ENCODE measurements around the gene NYAP1. TPM values are rescaled to one million over a fixed set of nuclear protein-coding genes. Genes with fewer than 3 reads are reported as not detected.
"Not testable (repeated sequence)": the region's sequence is repeated elsewhere in the genome, so short reads cannot be mapped to it uniquely, and the experiment has no call there.

The NYAP1 gene
- total and polyA plus RNA-seq, 2 of the 8 experiments (the other 6 are each of a cell fraction or from before 2014, with no cell fraction given): 1.9 to 4.6 TPM

GRCh38 chr7:100521909-100522593 lies 38.3 kb downstream of the NYAP1 start:
- CTCF ChIA-PET (ENCODE audit: partially characterized antibody): interaction anchor here (0.6 to 0.9 kb wide), 2 partner anchors 111 to 141 kb away, joined by 3 to 5 read pairs; no protein-coding TSS in a partner anchor

GRCh38 chr7:100523192-100523591 lies 39.5 kb downstream of the NYAP1 start:
- H3K79me1 ChIP-seq (ENCODE audit: low read depth, low read length); H3K4me1 ChIP-seq (replicated peaks in 1 of 4; ENCODE audit: control insufficient read depth in 3 of 4, insufficient read depth in 4 of 4, low read length in 3 of 4); H4K91ac ChIP-seq (replicated peaks; ENCODE audit: insufficient read length, low read length); H2AK5ac ChIP-seq (ENCODE audit: low read depth, low read length); DNase-seq (ENCODE audit: low read depth in 1 of 2, low spot score in 2 of 2); H3K4me3 ChIP-seq (ENCODE audit: extremely low read depth in 1 of 4, insufficient read depth in 2 of 4, low read depth in 3 of 4, low read length in 4 of 4); H3K23me2 ChIP-seq (ENCODE audit: low read depth, low read length); H2BK5ac ChIP-seq (ENCODE audit: low read depth, low read length); H2AFZ ChIP-seq (ENCODE audit: low read length); H3K18ac ChIP-seq (ENCODE audit: extremely low read depth, low read length); H3K27me3 ChIP-seq (replicated peaks in 1 of 4; ENCODE audit: control insufficient read depth in 3 of 4, extremely low read depth in 1 of 4, insufficient read depth in 3 of 4, low read length in 3 of 4); H4K8ac ChIP-seq (ENCODE audit: extremely low read depth, insufficient read depth, low read length); H3K79me2 ChIP-seq (ENCODE audit: control insufficient read depth in 1 of 2, insufficient read depth in 2 of 2, low read length in 2 of 2); H4K20me1 ChIP-seq (replicated peaks in 1 of 2; ENCODE audit: control insufficient read depth in 1 of 2, insufficient read depth in 2 of 2, low read length in 2 of 2); H3K36me3 ChIP-seq (ENCODE audit: control insufficient read depth in 2 of 4, insufficient read depth in 4 of 4, low read length in 3 of 4); POLR2A ChIA-PET (ENCODE audit: partially characterized antibody); H2BK12ac ChIP-seq (ENCODE audit: low read depth, low read length); H3K23ac ChIP-seq (ENCODE audit: insufficient read length); H2BK120ac ChIP-seq (replicated peaks; ENCODE audit: low read depth, low read length); H2BK20ac ChIP-seq (ENCODE audit: low read length); H3K56ac ChIP-seq (replicated peaks; ENCODE audit: insufficient read length, low read depth, low read length); FAIRE-seq; H3K9ac ChIP-seq (replicated peaks in 1 of 4; ENCODE audit: extremely low read depth in 1 of 4, low read depth in 3 of 4, low read length in 3 of 4); H3K4me2 ChIP-seq (ENCODE audit: insufficient read depth in 1 of 2, low read depth in 2 of 2, low read length in 2 of 2); H3K4ac ChIP-seq (replicated peaks; ENCODE audit: insufficient read length, low read depth, low read length); H3K27ac ChIP-seq (ENCODE audit: low read depth, low read length); H4K5ac ChIP-seq (ENCODE audit: insufficient read length, low read depth, low read length); H3K14ac ChIP-seq (ENCODE audit: insufficient read length); H2BK15ac ChIP-seq (ENCODE audit: low read length); CTCF ChIA-PET (ENCODE audit: partially characterized antibody): not testable (repeated sequence)
- WGBS, 2 experiments (ENCODE audit: extremely low coverage in 1 of 2, insufficient coverage in 1 of 2, insufficient read length in 1 of 2, insufficient replicate concordance in 2 of 2, low coverage in 1 of 2, low lambda C conversion rate in 2 of 2, missing lambda C conversion rate in 1 of 2): no CpG with 5 or more reads among the region's 34 CpGs
- H3K9me3 ChIP-seq (ENCODE audit: insufficient read depth in 2 of 2, low read depth in 1 of 2, low read length in 1 of 2): peaks cover 0 to 11% of the 10 kb centered on the region in 2 experiments; a peak in 2 of 4 replicates

More at GRCh38 chr7:100521909-100522593, 38.3 kb downstream of the NYAP1 start:
- H4K20me1 ChIP-seq (replicated peaks in 1 of 2; ENCODE audit: control insufficient read depth in 1 of 2, insufficient read depth in 2 of 2, low read length in 2 of 2); H2BK15ac ChIP-seq (ENCODE audit: low read length); H3K18ac ChIP-seq (ENCODE audit: extremely low read depth, low read length); H2AFZ ChIP-seq (ENCODE audit: low read length); H3K27ac ChIP-seq (ENCODE audit: low read depth, low read length); H2BK5ac ChIP-seq (ENCODE audit: low read depth, low read length); H3K14ac ChIP-seq (ENCODE audit: insufficient read length); H3K27me3 ChIP-seq (replicated peaks in 1 of 4; ENCODE audit: control insufficient read depth in 3 of 4, extremely low read depth in 1 of 4, insufficient read depth in 3 of 4, low read length in 3 of 4); H2BK12ac ChIP-seq (ENCODE audit: low read depth, low read length); H3K23me2 ChIP-seq (ENCODE audit: low read depth, low read length); DNase-seq (ENCODE audit: low read depth in 1 of 2, low spot score in 2 of 2); H2BK120ac ChIP-seq (replicated peaks; ENCODE audit: low read depth, low read length); H4K5ac ChIP-seq (ENCODE audit: insufficient read length, low read depth, low read length); H3K56ac ChIP-seq (replicated peaks; ENCODE audit: insufficient read length, low read depth, low read length); H3K4ac ChIP-seq (replicated peaks; ENCODE audit: insufficient read length, low read depth, low read length); H3K23ac ChIP-seq (ENCODE audit: insufficient read length); H3K9ac ChIP-seq (replicated peaks in 1 of 4; ENCODE audit: extremely low read depth in 1 of 4, low read depth in 3 of 4, low read length in 3 of 4); H3K4me1 ChIP-seq (replicated peaks in 1 of 4; ENCODE audit: control insufficient read depth in 3 of 4, insufficient read depth in 4 of 4, low read length in 3 of 4); H2BK20ac ChIP-seq (ENCODE audit: low read length); H3K4me3 ChIP-seq (ENCODE audit: extremely low read depth in 1 of 4, insufficient read depth in 2 of 4, low read depth in 3 of 4, low read length in 4 of 4); H3K36me3 ChIP-seq (ENCODE audit: control insufficient read depth in 2 of 4, insufficient read depth in 4 of 4, low read length in 3 of 4); H4K8ac ChIP-seq (ENCODE audit: extremely low read depth, insufficient read depth, low read length); H3K79me1 ChIP-seq (ENCODE audit: low read depth, low read length); H3K4me2 ChIP-seq (ENCODE audit: insufficient read depth in 1 of 2, low read depth in 2 of 2, low read length in 2 of 2); H2AK5ac ChIP-seq (ENCODE audit: low read depth, low read length); H3K79me2 ChIP-seq (ENCODE audit: control insufficient read depth in 1 of 2, insufficient read depth in 2 of 2, low read length in 2 of 2); FAIRE-seq; H4K91ac ChIP-seq (replicated peaks; ENCODE audit: insufficient read length, low read length): not testable (repeated sequence)
- H3K9me3 ChIP-seq (ENCODE audit: insufficient read depth in 2 of 2, low read depth in 1 of 2, low read length in 1 of 2): peaks cover 0 to 11% of the 10 kb centered on the region in 2 experiments; a peak in 2 of 4 replicates
- POLR2A ChIA-PET (ENCODE audit: partially characterized antibody): interaction anchor here (0.6 kb wide), 1 partner anchor 57 kb away, joined by 3 read pairs; no protein-coding TSS in a partner anchor
- 96% methylated on average over 2 of the region's 3 CpGs; no CpG with 5 or more reads in 1 of the 2 experiments for WGBS, 2 experiments (ENCODE audit: extremely low coverage in 1 of 2, insufficient coverage in 1 of 2, insufficient read length in 1 of 2, insufficient replicate concordance in 2 of 2, low coverage in 1 of 2, low lambda C conversion rate in 2 of 2, missing lambda C conversion rate in 1 of 2)

All from H1 (cell line).